K562 (cell line): ENCODE data around the gene OR2T11.
"Not testable (repeated sequence)": the region's sequence is repeated elsewhere in the genome, so short reads cannot be mapped to it uniquely, and the experiment has no call there.

Experiments used
- DEAF1 ChIP-seq: fragments of 450-650 bp; formaldehyde crosslinking; IDR thresholded peaks from 2 replicates; pipeline ENCODE4 v1.4.0; 2020; ENCODE audit warnings: mild to moderate bottlenecking, moderate library complexity
- FOXM1 ChIP-seq, 2 experiments: fragments of 450-650 bp in 1 of 2; sonication (generic) in 1 of 2; formaldehyde crosslinking in 1 of 2; IDR thresholded peaks; 2 replicates each; pipeline versions ENCODE4 v1.6.1 to v1.9.0; 2017 to 2022; ENCODE audit warnings: low read depth in 2 of 2, mild to moderate bottlenecking in 2 of 2, missing genetic modification reagents in 1 of 2, moderate library complexity in 1 of 2
- RBBP5 ChIP-seq: fragments of 200-600 bp; sonication (generic); IDR thresholded peaks from 2 replicates; pipeline ENCODE4 v1.6.1; 2012; ENCODE audit warnings: borderline replicate concordance, mild to moderate bottlenecking, low read length, control low read depth, inconsistent platforms; ENCODE audit not compliant: insufficient read depth, poor library complexity, severe bottlenecking
- RFX5 ChIP-seq: IDR thresholded peaks from 2 replicates; pipeline ENCODE4 v1.6.1; 2011; ENCODE audit warnings: low read depth, mild to moderate bottlenecking, improper control_type of control experiment, low read length
- SMC3 ChIP-seq: conservative IDR thresholded peaks from 2 replicates; pipeline ENCODE4 v1.6.1; 2011; ENCODE audit warnings: low read depth, low read length, improper control_type of control experiment; ENCODE audit not compliant: insufficient read depth
- ZNF174 ChIP-seq: fragments of 250-450 bp; sonication (Bioruptor Pico); IDR thresholded peaks from 2 replicates; pipeline ENCODE4 v1.4.0; 2020; ENCODE audit warnings: mild to moderate bottlenecking
- ZNF384 ChIP-seq: IDR thresholded peaks from 2 replicates; pipeline ENCODE4 v1.6.1; 2012; ENCODE audit warnings: low read depth, low read length, improper control_type of control experiment
- ZNF507 ChIP-seq: conservative IDR thresholded peaks from 2 replicates; pipeline ENCODE4 v1.6.1; 2017; ENCODE audit warnings: missing genetic modification characterization, missing compliant biosample characterization
- TF ChIP-seq, protein P1 (sequence below), 3 experiments: IDR thresholded peaks in 2 of 3; conservative IDR thresholded peaks in 1 of 3; 2 replicates each; pipeline ENCODE4 v1.5.1; 2011 to 2012; ENCODE audit warnings: low read length in 3 of 3, mild to moderate bottlenecking in 3 of 3, control low read depth in 2 of 3, improper control_type of control experiment in 1 of 3, inconsistent platforms in 1 of 3, low read depth in 1 of 3, mixed read lengths in 1 of 3, moderate library complexity in 1 of 3; ENCODE audit not compliant: insufficient read depth in 2 of 3

- TF ChIP-seq FOXM1 (IDR thresholded peaks at IDR 0.05; ENCODE audit: low read depth); FOXM1 (CRISPR knock-in tag; IDR thresholded peaks at IDR 0.05; ENCODE audit: low read depth); RFX5; RBBP5; ZNF507 (tag); DEAF1 (CRISPR knock-in tag); ZNF174 (CRISPR knock-in tag); SMC3; ZNF384: not testable (repeated sequence)
- TF ChIP-seq, protein P1, sequence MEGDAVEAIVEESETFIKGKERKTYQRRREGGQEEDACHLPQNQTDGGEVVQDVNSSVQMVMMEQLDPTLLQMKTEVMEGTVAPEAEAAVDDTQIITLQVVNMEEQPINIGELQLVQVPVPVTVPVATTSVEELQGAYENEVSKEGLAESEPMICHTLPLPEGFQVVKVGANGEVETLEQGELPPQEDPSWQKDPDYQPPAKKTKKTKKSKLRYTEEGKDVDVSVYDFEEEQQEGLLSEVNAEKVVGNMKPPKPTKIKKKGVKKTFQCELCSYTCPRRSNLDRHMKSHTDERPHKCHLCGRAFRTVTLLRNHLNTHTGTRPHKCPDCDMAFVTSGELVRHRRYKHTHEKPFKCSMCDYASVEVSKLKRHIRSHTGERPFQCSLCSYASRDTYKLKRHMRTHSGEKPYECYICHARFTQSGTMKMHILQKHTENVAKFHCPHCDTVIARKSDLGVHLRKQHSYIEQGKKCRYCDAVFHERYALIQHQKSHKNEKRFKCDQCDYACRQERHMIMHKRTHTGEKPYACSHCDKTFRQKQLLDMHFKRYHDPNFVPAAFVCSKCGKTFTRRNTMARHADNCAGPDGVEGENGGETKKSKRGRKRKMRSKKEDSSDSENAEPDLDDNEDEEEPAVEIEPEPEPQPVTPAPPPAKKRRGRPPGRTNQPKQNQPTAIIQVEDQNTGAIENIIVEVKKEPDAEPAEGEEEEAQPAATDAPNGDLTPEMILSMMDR (IDR thresholded peaks at IDR 0.05 in 2 of 3, conservative IDR thresholded peaks at IDR 0.05 in 1 of 3; ENCODE audit: insufficient read depth in 2 of 3, low read depth in 1 of 3, low read length in 3 of 3), result not testable (repeated sequence)
Measured at GRCh38 chr1:248642971-248643651, 8.2 kb upstream of the OR2T11 start.
